Activated naive CD8-positive, alpha-beta T cell treated with anti-CD3 and anti-CD28 coated beads, Interleukin-2, amount 50 U/mL, for 24 hours (primary cell): Measurements from ENCODE around the gene ARHGAP26.

Experiments used
- ATAC-seq: fragments of 150-1000 bp; cut with Tn5 transposase; one replicate; pipeline ENCODE4 v1.10.0; 2021
- DNase-seq: peaks from one replicate; pipeline ENCODE4 v3.0.0; 2021
- H3K27ac Mint-ChIP-seq: one replicate; pipeline ENCODE4 v1.8.0; 2021; ENCODE audit warnings: mild to moderate bottlenecking, mixed read lengths
- H3K27me3 Mint-ChIP-seq: one replicate; pipeline ENCODE4 v1.8.0; 2021; ENCODE audit warnings: mixed read lengths
- H3K36me3 Mint-ChIP-seq: one replicate; pipeline ENCODE4 v1.8.0; 2021; ENCODE audit warnings: low read depth, mixed read lengths
- H3K4me1 Mint-ChIP-seq: one replicate; pipeline ENCODE4 v1.8.0; 2021; ENCODE audit warnings: mixed read lengths
- H3K4me3 Mint-ChIP-seq: one replicate; pipeline ENCODE4 v1.8.0; 2021; ENCODE audit warnings: mild to moderate bottlenecking, moderate library complexity, mixed read lengths
- H3K9me3 Mint-ChIP-seq: one replicate; pipeline ENCODE4 v1.8.0; 2021; ENCODE audit warnings: mixed read lengths

The ARHGAP26 gene

DNA sequence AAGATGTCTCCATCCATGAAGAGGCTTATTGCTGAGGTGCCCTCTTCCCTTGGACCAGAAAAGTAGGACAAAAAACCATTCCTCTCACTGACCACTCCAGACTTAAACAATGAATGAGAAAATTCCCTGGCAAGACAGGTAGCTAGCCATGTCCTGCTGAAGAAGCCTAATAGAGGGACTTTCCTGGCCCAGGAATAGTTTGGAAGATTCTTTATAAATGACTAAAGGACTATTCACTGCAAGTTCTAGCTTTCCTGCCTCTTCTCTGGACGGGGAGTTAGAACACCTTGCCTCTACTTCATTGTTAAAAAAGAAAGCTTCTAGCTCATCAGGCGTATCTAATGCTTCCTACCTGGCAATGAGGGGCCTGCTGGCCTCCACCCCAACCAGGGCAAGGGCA is 479.7 kb downstream of the ARHGAP26 start:
- Mint-ChIP-seq H3K4me3 (no peak overlapping the region), H3K27me3 (no peaks in the 10 kb centered on the region), H3K27ac (no peak overlapping the region), H3K9me3 (peaks cover 6% of the 10 kb centered on the region), H3K36me3 (no peaks in the 10 kb centered on the region), H3K4me1 (peaks cover 4% of the 10 kb centered on the region)
- DNase-seq, result no peak
- ATAC-seq, result no peak

DNA sequence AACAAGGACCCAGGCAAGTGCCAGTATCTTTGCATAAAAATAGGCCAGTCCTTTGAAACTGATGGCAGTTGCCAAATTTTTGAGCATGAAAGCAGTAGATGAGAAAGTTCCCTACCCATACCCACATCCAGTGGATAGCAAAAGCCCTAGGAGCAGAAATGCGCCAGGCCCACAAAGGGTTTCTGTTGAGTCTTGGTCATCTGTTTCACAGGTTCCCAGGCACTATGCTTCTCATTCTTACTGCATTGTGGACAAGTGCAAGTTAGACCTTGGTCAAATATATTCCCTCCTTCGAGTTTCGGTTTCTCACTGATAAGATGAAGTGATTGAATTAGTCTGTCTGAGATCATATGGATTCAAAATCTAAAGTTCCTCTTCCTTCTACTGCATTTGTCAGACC is 481.0 kb downstream of the ARHGAP26 start:
- no peak for ATAC-seq
- peaks cover 6% of the 10 kb centered on the region for H3K9me3 Mint-ChIP-seq
- H3K4me1 Mint-ChIP-seq, result peaks cover 4% of the 10 kb centered on the region
- no peak overlapping the region for H3K27ac Mint-ChIP-seq
- no peaks in the 10 kb centered on the region for H3K36me3 Mint-ChIP-seq
- no peak overlapping the region for H3K4me3 Mint-ChIP-seq
- H3K27me3 Mint-ChIP-seq, result no peaks in the 10 kb centered on the region
- no peak for DNase-seq

DNA sequence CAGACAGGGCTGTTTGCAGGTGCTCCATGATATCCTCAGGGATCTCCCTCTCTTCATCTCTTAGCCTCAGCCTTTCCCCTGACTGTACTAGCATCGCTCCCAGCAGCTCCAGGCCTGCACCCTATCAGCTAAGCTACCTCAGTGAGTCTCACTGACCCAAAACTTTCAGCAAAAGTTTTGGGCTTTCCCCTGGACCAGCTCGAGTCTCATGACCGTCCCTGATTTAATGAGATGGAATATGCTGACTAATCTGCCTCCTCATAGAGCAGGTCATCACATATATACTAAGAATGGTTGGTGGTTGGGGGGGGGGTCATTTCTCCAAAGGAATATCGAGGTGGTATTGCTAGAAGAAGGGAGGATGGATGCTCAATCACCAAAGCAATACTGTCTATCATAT is 481.8 kb downstream of the ARHGAP26 start:
- Mint-ChIP-seq H3K4me3 (no peak overlapping the region), H3K36me3 (no peaks in the 10 kb centered on the region), H3K9me3 (peaks cover 6% of the 10 kb centered on the region), H3K27me3 (no peaks in the 10 kb centered on the region), H3K4me1 (peaks cover 2% of the 10 kb centered on the region), H3K27ac (no peak overlapping the region)
- ATAC-seq, result no peak
- no peak for DNase-seq

DNA sequence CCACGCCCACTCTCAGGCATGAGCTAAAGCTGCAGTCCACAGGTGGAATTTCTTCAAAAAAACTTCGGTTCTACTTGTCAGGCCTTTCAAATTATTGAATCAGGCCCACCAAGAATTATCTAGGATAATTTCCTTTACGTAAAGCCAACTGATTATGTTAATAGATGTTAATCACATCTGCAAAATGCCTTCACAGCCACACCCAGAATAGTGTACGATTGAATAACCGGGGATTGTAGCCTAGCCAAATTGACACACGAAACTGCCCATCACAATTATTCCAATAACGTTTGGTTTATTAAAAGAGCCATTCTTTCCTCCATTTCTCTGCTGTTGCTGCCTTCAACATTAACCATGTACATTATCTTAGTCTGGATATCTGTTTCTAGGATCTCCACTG is 484.6 kb downstream of the ARHGAP26 start:
- H3K27me3 Mint-ChIP-seq, result no peaks in the 10 kb centered on the region
- no peak overlapping the region for H3K4me3 Mint-ChIP-seq
- peaks cover 2% of the 10 kb centered on the region for H3K4me1 Mint-ChIP-seq
- H3K9me3 Mint-ChIP-seq, result no peaks in the 10 kb centered on the region
- H3K27ac Mint-ChIP-seq, result no peak overlapping the region
- H3K36me3 Mint-ChIP-seq, result no peaks in the 10 kb centered on the region
- DNase-seq, result no peak
- ATAC-seq, result no peak

- Mint-ChIP-seq H3K36me3 (no peaks in the 10 kb centered on the region), H3K9me3 (peaks cover 12% of the 10 kb centered on the region), H3K27me3 (no peaks in the 10 kb centered on the region), H3K4me3 (no peak overlapping the region), H3K4me1 (peaks cover 22% of the 10 kb centered on the region), H3K27ac (no peak overlapping the region)
- DNase-seq, result no peak
- no peak for ATAC-seq
These were observed 488.5 kb downstream of the ARHGAP26 start for GRCh38 chr5:143258559-143259253.

- H3K4me1 Mint-ChIP-seq, result peaks cover 22% of the 10 kb centered on the region
- ATAC-seq, result no peak
- no peaks in the 10 kb centered on the region for H3K36me3 Mint-ChIP-seq
- H3K4me3 Mint-ChIP-seq, result no peak overlapping the region
- no peak overlapping the region for H3K27ac Mint-ChIP-seq
- peaks cover 12% of the 10 kb centered on the region for H3K9me3 Mint-ChIP-seq
- H3K27me3 Mint-ChIP-seq, result no peaks in the 10 kb centered on the region
- no peak for DNase-seq
These were observed 489.1 kb downstream of the ARHGAP26 start for GRCh38 chr5:143259254-143259605.

- peak; percentile 11 for DNase-seq
- Mint-ChIP-seq H3K4me1 (peaks cover 22% of the 10 kb centered on the region), H3K9me3 (peaks cover 25% of the 10 kb centered on the region), H3K27me3 (no peaks in the 10 kb centered on the region), H3K36me3 (no peaks in the 10 kb centered on the region), H3K4me3 (no peak overlapping the region), H3K27ac (peak overlapping the region; percentile 36)
- ATAC-seq, result peak; percentile 90
These were observed 491.7 kb downstream of the ARHGAP26 start for GRCh38 chr5:143261748-143262392.

- Mint-ChIP-seq H3K27ac (no peak overlapping the region), H3K9me3 (peaks cover 32% of the 10 kb centered on the region), H3K27me3 (no peaks in the 10 kb centered on the region), H3K36me3 (no peaks in the 10 kb centered on the region), H3K4me1 (peaks cover 22% of the 10 kb centered on the region), H3K4me3 (no peak overlapping the region)
- ATAC-seq (peak; percentile 60), DNase-seq (no peak)
These were observed 492.4 kb downstream of the ARHGAP26 start for GRCh38 chr5:143262393-143263174.

DNA sequence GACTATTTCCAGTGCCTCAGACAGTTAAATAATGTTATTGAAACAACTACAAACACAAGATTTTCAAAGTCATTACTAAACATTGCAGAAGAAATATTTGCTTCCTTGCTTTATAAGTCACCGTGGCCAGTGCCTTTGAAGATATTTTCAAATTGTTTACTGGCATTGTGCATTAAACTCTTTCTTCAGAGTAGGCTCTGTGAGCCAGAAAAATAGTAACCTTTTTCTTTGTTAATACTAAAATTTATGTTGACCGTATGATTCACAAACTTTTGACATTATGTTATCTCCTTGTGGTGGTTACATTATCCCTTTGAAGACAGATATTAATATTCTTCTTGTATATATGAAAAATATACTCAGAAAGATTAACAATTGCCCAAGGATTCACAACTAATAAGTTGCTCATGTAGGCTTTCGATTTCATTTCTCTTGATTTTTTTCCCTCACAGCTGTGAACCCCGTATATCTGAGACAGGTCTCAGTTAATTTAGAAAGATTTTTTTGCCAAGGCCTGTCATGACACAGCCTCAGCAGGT is 493.2 kb downstream of the ARHGAP26 start:
- ATAC-seq, result no peak
- no peak for DNase-seq

DNA sequence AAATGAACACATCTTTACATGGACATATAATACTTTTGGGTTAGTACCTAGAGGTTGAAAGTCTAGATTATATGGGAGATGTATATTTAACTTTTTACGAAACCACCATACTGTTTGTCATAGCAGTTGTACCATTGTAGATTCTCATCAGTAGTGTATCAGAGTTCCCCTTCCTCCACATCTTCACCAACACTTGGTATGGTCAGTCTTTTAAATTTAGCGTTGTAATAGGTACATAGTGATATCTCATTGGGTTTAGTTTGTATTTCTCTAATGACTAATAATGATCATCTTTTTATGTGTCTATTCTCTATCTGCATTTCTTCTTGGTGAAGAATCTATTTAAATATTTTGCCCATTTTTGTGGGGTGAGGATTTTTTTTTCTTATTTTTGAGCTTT is 495.8 kb downstream of the ARHGAP26 start:
- Mint-ChIP-seq H3K36me3 (peaks cover 2% of the 10 kb centered on the region), H3K27me3 (no peaks in the 10 kb centered on the region), H3K9me3 (peaks cover 48% of the 10 kb centered on the region), H3K27ac (no peak overlapping the region), H3K4me1 (peaks cover 20% of the 10 kb centered on the region), H3K4me3 (no peak overlapping the region)
- DNase-seq (no peak), ATAC-seq (no peak)

More for the DNA sequence above, 493.2 kb downstream of the ARHGAP26 start:
- no peak overlapping the region for H3K27ac Mint-ChIP-seq
- H3K4me3 Mint-ChIP-seq, result no peak overlapping the region
- H3K36me3 Mint-ChIP-seq, result peaks cover 2% of the 10 kb centered on the region
- H3K27me3 Mint-ChIP-seq, result no peaks in the 10 kb centered on the region
- H3K4me1 Mint-ChIP-seq, result peaks cover 22% of the 10 kb centered on the region
- peaks cover 40% of the 10 kb centered on the region for H3K9me3 Mint-ChIP-seq

- no peak for DNase-seq
- ATAC-seq, result no peak
- Mint-ChIP-seq H3K27me3 (no peaks in the 10 kb centered on the region), H3K9me3 (peaks cover 42% of the 10 kb centered on the region), H3K4me3 (no peak overlapping the region), H3K27ac (no peak overlapping the region), H3K4me1 (peaks cover 8% of the 10 kb centered on the region), H3K36me3 (peaks cover 3% of the 10 kb centered on the region)
These were observed 497.0 kb downstream of the ARHGAP26 start for GRCh38 chr5:143267186-143267585.

DNA sequence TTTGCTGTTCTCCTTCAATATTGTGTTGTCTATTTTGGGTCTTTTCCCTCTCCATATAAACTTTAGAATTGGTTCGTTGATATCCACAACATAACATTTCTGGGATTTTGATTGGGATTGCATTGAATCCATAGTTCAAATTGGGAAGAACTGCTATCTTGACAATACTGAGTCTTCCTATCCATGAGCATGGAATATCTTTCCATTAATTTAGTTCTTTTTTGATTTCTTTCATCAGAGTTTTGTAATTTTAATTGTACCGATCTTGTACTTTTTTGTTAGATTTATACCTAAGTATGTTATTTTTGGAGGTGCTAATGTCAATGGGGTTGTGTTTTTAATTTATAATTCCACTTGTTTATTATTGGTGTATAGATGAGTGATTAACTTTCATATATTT is 498.2 kb downstream of the ARHGAP26 start:
- Mint-ChIP-seq H3K36me3 (peaks cover 3% of the 10 kb centered on the region), H3K9me3 (peaks cover 36% of the 10 kb centered on the region), H3K4me3 (no peak overlapping the region), H3K27ac (no peak overlapping the region), H3K4me1 (peaks cover 1% of the 10 kb centered on the region), H3K27me3 (no peaks in the 10 kb centered on the region)
- no peak for DNase-seq
- no peak for ATAC-seq

DNA sequence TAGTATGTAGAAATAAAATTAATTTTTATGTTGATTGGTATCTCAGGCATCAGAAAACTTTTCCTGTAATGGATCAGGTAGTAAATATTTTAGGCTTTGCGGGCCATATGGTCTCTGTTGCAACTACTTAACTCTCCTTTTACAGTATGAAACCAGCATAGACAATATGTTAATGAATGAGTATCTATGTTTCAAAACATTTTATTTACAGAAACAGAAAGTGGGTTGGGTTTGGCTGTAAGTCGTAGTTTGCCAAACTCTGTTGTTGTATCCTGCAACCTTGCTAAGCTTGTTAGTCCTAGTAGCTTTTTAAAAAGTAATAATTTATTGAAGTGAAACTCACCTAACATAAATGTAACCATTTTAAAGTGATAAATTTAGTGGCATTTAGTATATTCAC is 501.3 kb downstream of the ARHGAP26 start:
- H3K4me1 Mint-ChIP-seq, result peaks cover 7% of the 10 kb centered on the region
- H3K27ac Mint-ChIP-seq, result no peak overlapping the region
- peaks cover 10% of the 10 kb centered on the region for H3K36me3 Mint-ChIP-seq
- DNase-seq (no peak), ATAC-seq (no peak)
- H3K27me3 Mint-ChIP-seq, result no peaks in the 10 kb centered on the region
- no peak overlapping the region for H3K4me3 Mint-ChIP-seq
- peaks cover 27% of the 10 kb centered on the region for H3K9me3 Mint-ChIP-seq

- Mint-ChIP-seq H3K4me1 (peaks cover 9% of the 10 kb centered on the region), H3K27me3 (no peaks in the 10 kb centered on the region), H3K36me3 (peaks cover 18% of the 10 kb centered on the region), H3K4me3 (no peak overlapping the region), H3K27ac (no peak overlapping the region), H3K9me3 (no peaks in the 10 kb centered on the region)
- no peak for ATAC-seq
- no peak for DNase-seq
These were observed 504.8 kb downstream of the ARHGAP26 start for GRCh38 chr5:143274952-143275351.
